H9 (cell line): Measurements from ENCODE around the gene PALM3. TPM values are rescaled to one million over a fixed set of nuclear protein-coding genes. Genes with fewer than 3 reads are reported as not detected.
"Not testable (repeated sequence)": the region's sequence is repeated elsewhere in the genome, so short reads cannot be mapped to it uniquely, and the experiment has no call there.

Source experiments
- DNase-seq: peaks from one replicate; pipeline ENCODE4 v3.0.0-alpha.2; 2017
- H2AFZ ChIP-seq: one replicate; pipeline ENCODE4 v1.6.1; 2013; ENCODE audit warnings: mild to moderate bottlenecking, low read length, control low read depth, moderate library complexity
- H2AK5ac ChIP-seq: 2 replicates; pipeline ENCODE4 v1.6.1; 2013; ENCODE audit warnings: low read length, control low read depth, mixed read lengths; ENCODE audit not compliant: insufficient read length
- H2BK120ac ChIP-seq: one replicate; pipeline ENCODE4 v1.6.1; 2013; ENCODE audit warnings: low read depth, mild to moderate bottlenecking, low read length, control low read depth, inconsistent platforms; ENCODE audit not compliant: poor library complexity, severe bottlenecking
- H2BK12ac ChIP-seq: 2 replicates; pipeline ENCODE4 v1.6.1; 2013; ENCODE audit warnings: low read length, control low read depth, mixed read lengths, low read depth; ENCODE audit not compliant: insufficient read length
- H2BK15ac ChIP-seq: 2 replicates; pipeline ENCODE4 v1.6.1; 2013; ENCODE audit warnings: low read depth, low read length, control low read depth
- H2BK20ac ChIP-seq: one replicate; pipeline ENCODE4 v1.6.1; 2013; ENCODE audit warnings: low read depth, mild to moderate bottlenecking, low read length, control low read depth, inconsistent platforms; ENCODE audit not compliant: poor library complexity, severe bottlenecking
- H2BK5ac ChIP-seq: 2 replicates; pipeline ENCODE4 v1.6.1; 2013; ENCODE audit warnings: low read length, control low read depth, mixed read lengths; ENCODE audit not compliant: insufficient read length
- H3K14ac ChIP-seq: 2 replicates; pipeline ENCODE4 v1.6.1; 2013; ENCODE audit warnings: low read length, control low read depth; ENCODE audit not compliant: insufficient read depth
- H3K18ac ChIP-seq: 2 replicates; pipeline ENCODE4 v1.6.1; 2013; ENCODE audit warnings: low read depth, mild to moderate bottlenecking, mixed read lengths, low read length, control low read depth; ENCODE audit not compliant: insufficient read length
- H3K23ac ChIP-seq: 2 replicates; pipeline ENCODE4 v1.6.1; 2013; ENCODE audit warnings: low read length, control low read depth, mixed read lengths, low read depth; ENCODE audit not compliant: insufficient read length
- H3K23me2 ChIP-seq: 2 replicates; pipeline ENCODE4 v1.6.1; 2013; ENCODE audit warnings: low read depth, mild to moderate bottlenecking, mixed read lengths, low read length, control low read depth; ENCODE audit not compliant: insufficient read length, poor library complexity, severe bottlenecking
- H3K27ac ChIP-seq: 2 replicates; pipeline ENCODE4 v1.5.1; 2013; ENCODE audit warnings: low read length, control low read depth, mixed read lengths, low read depth; ENCODE audit not compliant: insufficient read length
- H3K27me3 ChIP-seq: 2 replicates; pipeline ENCODE4 v1.6.1; 2013; ENCODE audit warnings: low read length, control low read depth, inconsistent platforms; ENCODE audit not compliant: insufficient read depth
- H3K4ac ChIP-seq: 2 replicates; pipeline ENCODE4 v1.6.1; 2013; ENCODE audit warnings: low read depth, mild to moderate bottlenecking, control low read depth, inconsistent platforms, low read length, moderate library complexity
- H3K4me1 ChIP-seq: 2 replicates; pipeline ENCODE4 v1.6.1; 2013; ENCODE audit warnings: low read length, control low read depth, inconsistent platforms; ENCODE audit not compliant: insufficient read depth
- H3K4me2 ChIP-seq: 2 replicates; pipeline ENCODE4 v1.6.1; 2013; ENCODE audit warnings: low read length, control low read depth, mixed read lengths; ENCODE audit not compliant: insufficient read length, insufficient read depth
- H3K56ac ChIP-seq: 2 replicates; pipeline ENCODE4 v1.6.1; 2013; ENCODE audit warnings: low read depth, mild to moderate bottlenecking, mixed read lengths, low read length, control low read depth; ENCODE audit not compliant: insufficient read length
- H3K79me1 ChIP-seq: 2 replicates; pipeline ENCODE4 v1.6.1; 2013; ENCODE audit warnings: low read depth, mild to moderate bottlenecking, moderate library complexity, low read length, control low read depth, inconsistent platforms; ENCODE audit not compliant: insufficient read depth, poor library complexity, severe bottlenecking
- H3K79me2 ChIP-seq: 2 replicates; pipeline ENCODE4 v1.6.1; 2013; ENCODE audit warnings: low read length, control low read depth, inconsistent platforms; ENCODE audit not compliant: insufficient read depth
- H3K9ac ChIP-seq: 2 replicates; pipeline ENCODE4 v1.6.1; 2013; ENCODE audit warnings: low read length, control low read depth, mixed read lengths; ENCODE audit not compliant: insufficient read length; ENCODE audit errors: extremely low read depth
- H3K9me3 ChIP-seq: one replicate; pipeline ENCODE4 v1.6.1; 2013; ENCODE audit warnings: low read depth, low read length, inconsistent platforms; ENCODE audit not compliant: control insufficient read depth
- H3T11ph ChIP-seq: one replicate; pipeline ENCODE4 v1.6.1; 2013; ENCODE audit warnings: mild to moderate bottlenecking, low read length, control low read depth, inconsistent platforms
- H4K20me1 ChIP-seq: one replicate; pipeline ENCODE4 v1.6.1; 2013; ENCODE audit not compliant: control insufficient read depth, insufficient read length, insufficient read depth
- H4K5ac ChIP-seq: 2 replicates; pipeline ENCODE4 v1.6.1; 2013; ENCODE audit warnings: low read depth, mild to moderate bottlenecking, mixed read lengths, low read length, control low read depth; ENCODE audit not compliant: insufficient read length
- H4K8ac ChIP-seq: replicated peaks from 2 replicates; pipeline ENCODE4 v1.6.1; 2013; ENCODE audit warnings: low read length, control low read depth, mixed read lengths, low read depth; ENCODE audit not compliant: insufficient read length
- H4K91ac ChIP-seq: 2 replicates; pipeline ENCODE4 v1.6.1; 2013; ENCODE audit warnings: low read depth, mild to moderate bottlenecking, moderate library complexity, mixed read lengths, low read length, control low read depth; ENCODE audit not compliant: insufficient read length
- H3K27ac Mint-ChIP-seq, 3 experiments: 2 replicates in 2 of 3; 3 replicates in 1 of 3; pipeline ENCODE4 v1.8.0; 2020 to 2021; ENCODE audit warnings: mixed read lengths in 3 of 3, mild to moderate bottlenecking in 1 of 3, moderate library complexity in 1 of 3
- H3K27me3 Mint-ChIP-seq: 2 replicates; pipeline ENCODE4 v1.8.0; 2021; ENCODE audit warnings: low read depth, mild to moderate bottlenecking, moderate library complexity, mixed read lengths
- H3K36me3 Mint-ChIP-seq, 3 experiments: 2 replicates in 2 of 3; 3 replicates in 1 of 3; pipeline ENCODE4 v1.8.0; 2020 to 2021; ENCODE audit warnings: low read depth in 3 of 3, mixed read lengths in 3 of 3; ENCODE audit not compliant: insufficient read depth in 1 of 3
- H3K4me1 Mint-ChIP-seq, 2 experiments: 2 replicates each; pipeline ENCODE4 v1.8.0; 2020; ENCODE audit warnings: mixed read lengths in 2 of 2
- H3K4me3 Mint-ChIP-seq, 2 experiments: 2 replicates in 1 of 2; 3 replicates in 1 of 2; pipeline ENCODE4 v1.8.0; 2020 to 2021; ENCODE audit warnings: mild to moderate bottlenecking in 2 of 2, mixed read lengths in 2 of 2, moderate library complexity in 1 of 2
- H3K9me3 Mint-ChIP-seq, 2 experiments: 2 replicates in 1 of 2; 3 replicates in 1 of 2; pipeline ENCODE4 v1.8.0; 2020; ENCODE audit warnings: mild to moderate bottlenecking in 2 of 2, mixed read lengths in 2 of 2, moderate library complexity in 1 of 2
- CTCF ChIP-seq: fragments of 200-600 bp; sonication (generic); conservative IDR thresholded peaks from 3 replicates; pipeline ENCODE4 v1.8.0; 2021; ENCODE audit warnings: antibody characterized with exemption, mild to moderate bottlenecking
- WGBS: extraction: QIAGEN DNeasy Blood & Tissue Kit; methylation state at CpG from one replicate; pipeline ENCODE4 v1.1.7; 2013; ENCODE audit warnings: missing lambda C conversion rate, low lambda C conversion rate, mixed read lengths; ENCODE audit not compliant: insufficient read length; ENCODE audit errors: extremely low coverage; 5-methylcytosine and 5-hydroxymethylcytosine counted together
- total RNA-seq: library from RNA; stranded (reverse); gene quantifications from 2 replicates; pipeline ENCODE4 v1.2.1, GENCODE V29; 2021

Gene PALM3
- total RNA-seq, 1 experiment from 2014 or later, result 11.5 TPM

- Histone ChIP-seq H3T11ph (no peak overlapping the region), H2BK12ac (no peak overlapping the region), H3K4me2 (no peak overlapping the region), H2AK5ac (no peak overlapping the region), H3K79me2 (no peaks in the 10 kb centered on the region), H3K27me3 (no peaks in the 10 kb centered on the region), H4K8ac (no peak overlapping the region), H2BK15ac (no peak overlapping the region), H3K27ac (no peak overlapping the region), H3K56ac (no peak overlapping the region), H4K5ac (no peak overlapping the region), H3K23me2 (no peaks in the 10 kb centered on the region), H3K4ac (no peak overlapping the region), H2AFZ (no peak overlapping the region), H4K91ac (no peak overlapping the region), H2BK120ac (no peak overlapping the region), H3K23ac (no peak overlapping the region), H3K4me1 (no peaks in the 10 kb centered on the region), H3K18ac (no peak overlapping the region), H4K20me1 (no peaks in the 10 kb centered on the region), H2BK20ac (no peak overlapping the region), H3K14ac (no peak overlapping the region), H3K79me1 (no peaks in the 10 kb centered on the region), H3K9ac (no peak overlapping the region), H2BK5ac (no peak overlapping the region), H3K9me3 (no peaks in the 10 kb centered on the region)
- no peak for TF ChIP-seq CTCF
- H3K4me1 Mint-ChIP-seq, result peaks cover 3% of the 10 kb centered on the region in 2 experiments; a peak in 3 of 4 replicates
- H3K27me3 Mint-ChIP-seq, result peaks cover 9% of the 10 kb centered on the region
- peaks cover 3 to 7% of the 10 kb centered on the region in 2 experiments; a peak in 3 of 5 replicates for H3K9me3 Mint-ChIP-seq
- peaks cover 21 to 33% (median 25%) of the 10 kb centered on the region in 3 experiments for H3K36me3 Mint-ChIP-seq
- WGBS, result no CpG with 5 or more reads among the region's 9 CpGs
- no peak for DNase-seq
- H3K4me3 Mint-ChIP-seq, result no peak overlapping the region
- no peak overlapping the region for H3K27ac Mint-ChIP-seq
These were observed 9.9 kb downstream of the PALM3 start for GRCh38 chr19:14051980-14052379.

- H4K5ac ChIP-seq, H3K4me1 ChIP-seq, H2AFZ ChIP-seq, H2BK15ac ChIP-seq, H3K56ac ChIP-seq, H3K4me3 Mint-ChIP-seq, H2BK12ac ChIP-seq, H3K9me3 Mint-ChIP-seq, H3K27me3 Mint-ChIP-seq, H3K4me1 Mint-ChIP-seq, H3K14ac ChIP-seq, H3K23me2 ChIP-seq, DNase-seq, H3K18ac ChIP-seq, H3K79me1 ChIP-seq, H2BK5ac ChIP-seq, H3K79me2 ChIP-seq, H3K9me3 ChIP-seq, H3K4ac ChIP-seq, H4K91ac ChIP-seq, H4K8ac ChIP-seq, H3K23ac ChIP-seq, H3T11ph ChIP-seq, H4K20me1 ChIP-seq, H3K4me2 ChIP-seq, H2BK20ac ChIP-seq, H2BK120ac ChIP-seq, H3K9ac ChIP-seq, H3K27me3 ChIP-seq, H2AK5ac ChIP-seq, H3K27ac ChIP-seq, H3K27ac Mint-ChIP-seq: not testable (repeated sequence)
- H3K36me3 Mint-ChIP-seq, result peaks cover 21 to 35% (median 25%) of the 10 kb centered on the region in 3 experiments
- no CpG with 5 or more reads among the region's 11 CpGs for WGBS
These were observed 10.9 kb downstream of the PALM3 start for GRCh38 chr19:14050961-14051360.
